SK-N-MC (cell line): ENCODE data around the gene GMDS.

Experiments
- EZH2 ChIP-seq: fragments of 200-600 bp; sonication (generic); IDR thresholded peaks from one replicate; pipeline ENCODE4 v1.6.1; 2017; ENCODE audit warnings: antibody characterized with exemption
- FOXP2 ChIP-seq: optimal IDR thresholded peaks from 2 replicates; pipeline ENCODE3; 2011; ENCODE audit warnings: mild to moderate bottlenecking, moderate library complexity; ENCODE audit not compliant: insufficient read depth; ENCODE audit errors: extremely low read length, control extremely low read depth
- POLR2AphosphoS5 ChIP-seq: IDR thresholded peaks from 2 replicates; pipeline ENCODE4 v1.6.1; 2012; ENCODE audit warnings: mild to moderate bottlenecking, low read depth, low read length, borderline replicate concordance

DNA sequence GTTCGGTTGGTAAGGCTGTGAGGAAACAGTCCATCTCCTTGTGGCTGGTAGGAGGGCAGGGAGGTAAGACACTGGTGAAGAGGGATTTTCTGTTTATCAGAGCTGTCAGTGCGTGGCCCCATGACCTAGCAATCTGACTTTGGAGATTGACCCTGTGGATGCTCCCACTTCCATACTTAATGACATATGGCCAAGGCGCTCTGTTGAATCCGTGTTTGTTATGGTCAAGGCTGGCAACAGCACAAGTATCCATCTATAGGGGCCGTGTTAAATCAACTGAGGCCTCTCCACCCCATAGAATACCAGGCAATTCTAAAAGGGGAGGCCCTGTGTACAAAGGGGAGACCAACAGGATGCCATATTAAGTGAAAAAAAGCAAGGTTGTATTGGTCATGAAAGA lies 661.3 kb downstream of the GMDS start:
- TF ChIP-seq EZH2, result no peak
- TF ChIP-seq FOXP2, result no peak
- no peak for TF ChIP-seq POLR2AphosphoS5
